HepG2 (cell line): Measurements from ENCODE around the gene HIF1AN. TPM values are rescaled to one million over a fixed set of nuclear protein-coding genes. Genes with fewer than 3 reads are reported as not detected.
A peak's percentile ranks its signal among the peaks of the same experiment; 100 is the strongest.

Source experiments
- DPF2 ChIP-seq: sonication (generic); formaldehyde crosslinking; IDR thresholded peaks from 2 replicates; pipeline ENCODE4 v1.4.0; 2020; ENCODE audit warnings: mild to moderate bottlenecking, low read depth, missing genetic modification reagents, borderline replicate concordance
- HOXA5 ChIP-seq: sonication (generic); formaldehyde crosslinking; IDR thresholded peaks from 2 replicates; pipeline ENCODE4 v1.4.0; 2020; ENCODE audit warnings: missing genetic modification reagents
- MEF2D ChIP-seq: sonication (generic); formaldehyde crosslinking; IDR thresholded peaks from 2 replicates; pipeline ENCODE4 v1.5.1; 2020; ENCODE audit warnings: mild to moderate bottlenecking, missing genetic modification reagents
- PRPF4 ChIP-seq: fragments of 200-400 bp; formaldehyde crosslinking; IDR thresholded peaks from 2 replicates; pipeline ENCODE4 v1.6.1; 2016; ENCODE audit warnings: low read length, low read depth; ENCODE audit not compliant: poor library complexity, severe bottlenecking
- SOX5 ChIP-seq: IDR thresholded peaks from 2 replicates; pipeline ENCODE4 v1.6.1; 2016; ENCODE audit warnings: borderline replicate concordance
- ZNF512 ChIP-seq: sonication (generic); formaldehyde crosslinking; IDR thresholded peaks from 2 replicates; pipeline ENCODE4 v1.4.0; 2020; ENCODE audit warnings: mild to moderate bottlenecking, missing genetic modification reagents
- ZNF547 ChIP-seq: sonication (generic); formaldehyde crosslinking; IDR thresholded peaks from 2 replicates; pipeline ENCODE4 v1.5.1; 2020; ENCODE audit warnings: mild to moderate bottlenecking, missing genetic modification reagents
- ZNF552 ChIP-seq: sonication (generic); formaldehyde crosslinking; IDR thresholded peaks from 2 replicates; pipeline ENCODE4 v1.9.0; 2022; ENCODE audit warnings: missing genetic modification reagents, mild to moderate bottlenecking, borderline replicate concordance
- ZNF598 ChIP-seq: sonication (generic); formaldehyde crosslinking; IDR thresholded peaks from 2 replicates; pipeline ENCODE4 v1.5.1; 2020; ENCODE audit warnings: mild to moderate bottlenecking, missing genetic modification reagents, borderline replicate concordance
- ZNF75D ChIP-seq: sonication (generic); formaldehyde crosslinking; IDR thresholded peaks from 2 replicates; pipeline ENCODE4 v1.8.1; 2023; ENCODE audit warnings: missing genetic modification reagents, mild to moderate bottlenecking, borderline replicate concordance
- ZNF816 ChIP-seq: sonication (generic); formaldehyde crosslinking; IDR thresholded peaks from 2 replicates; pipeline ENCODE4 v1.8.0; 2022; ENCODE audit warnings: missing genetic modification reagents, mild to moderate bottlenecking, borderline replicate concordance
- ZSCAN21 ChIP-seq: sonication (generic); formaldehyde crosslinking; IDR thresholded peaks from 2 replicates; pipeline ENCODE4 v1.8.0; 2022; ENCODE audit warnings: mild to moderate bottlenecking, missing genetic modification reagents, moderate library complexity, borderline replicate concordance
- polyA plus RNA-seq, 8 experiments: library from polyadenylated mRNA; depleted of rRNA in 3 of 8; stranded (reverse) in 7 of 8; unstranded in 1 of 8; fragments of >200 nt; fragmentation: Illumina TruSeq in 4 of 8; extraction: Trizol in 4 of 8; gene quantifications; 2 replicates each; pipeline versions ENCODE4 v1.2.1 to v1.2.3, GENCODE V29; 2011 to 2016; ENCODE audit warnings: low read depth in 4 of 8, missing spikeins in 1 of 8, mixed read lengths in 1 of 8; ENCODE audit not compliant: insufficient read depth in 1 of 8
- total RNA-seq, 5 experiments: library from RNA; depleted of rRNA; stranded (reverse); fragments of >200 nt; fragmentation: Illumina TruSeq; extraction: Trizol; gene quantifications; 2 replicates each; pipeline ENCODE4 v1.2.3, GENCODE V29; 2016; ENCODE audit warnings: low read depth in 1 of 5
- TF ChIP-seq, protein P1 (sequence below): IDR thresholded peaks from 2 replicates; pipeline ENCODE4 v1.6.1; 2016
- TF ChIP-seq, protein P2 (sequence below): sonication (generic); formaldehyde crosslinking; IDR thresholded peaks from 2 replicates; pipeline ENCODE4 v1.5.1; 2020; ENCODE audit warnings: mild to moderate bottlenecking, missing genetic modification reagents, borderline replicate concordance
- TF ChIP-seq, protein P3 (sequence below): IDR thresholded peaks from 2 replicates; pipeline ENCODE4 v1.6.1; 2012; ENCODE audit warnings: low read length, improper control_type of control experiment

HIF1AN gene
- total and polyA plus RNA-seq, 2 of the 13 experiments (the other 11 are each of a cell fraction or from before 2014, with no cell fraction given), result 8.6 to 10.7 TPM

- TF ChIP-seq HOXA5, result no peak
- no peak for TF ChIP-seq ZSCAN21 (CRISPR knock-in tag)
- TF ChIP-seq ZNF816 (CRISPR knock-in tag), result no peak
- TF ChIP-seq ZNF512 (CRISPR knock-in tag), result no peak
- TF ChIP-seq DPF2 (CRISPR knock-in tag), result no peak
- 0 out of 2 replicates have a peak, but pooled peaks have one; percentile 19 for TF ChIP-seq ZNF547 (CRISPR knock-in tag)
- no peak for TF ChIP-seq PRPF4
- TF ChIP-seq MEF2D (CRISPR knock-in tag), result no peak
- TF ChIP-seq ZNF75D (CRISPR knock-in tag), result no peak
- TF ChIP-seq ZNF598 (CRISPR knock-in tag), result no peak
- TF ChIP-seq, protein P1, sequence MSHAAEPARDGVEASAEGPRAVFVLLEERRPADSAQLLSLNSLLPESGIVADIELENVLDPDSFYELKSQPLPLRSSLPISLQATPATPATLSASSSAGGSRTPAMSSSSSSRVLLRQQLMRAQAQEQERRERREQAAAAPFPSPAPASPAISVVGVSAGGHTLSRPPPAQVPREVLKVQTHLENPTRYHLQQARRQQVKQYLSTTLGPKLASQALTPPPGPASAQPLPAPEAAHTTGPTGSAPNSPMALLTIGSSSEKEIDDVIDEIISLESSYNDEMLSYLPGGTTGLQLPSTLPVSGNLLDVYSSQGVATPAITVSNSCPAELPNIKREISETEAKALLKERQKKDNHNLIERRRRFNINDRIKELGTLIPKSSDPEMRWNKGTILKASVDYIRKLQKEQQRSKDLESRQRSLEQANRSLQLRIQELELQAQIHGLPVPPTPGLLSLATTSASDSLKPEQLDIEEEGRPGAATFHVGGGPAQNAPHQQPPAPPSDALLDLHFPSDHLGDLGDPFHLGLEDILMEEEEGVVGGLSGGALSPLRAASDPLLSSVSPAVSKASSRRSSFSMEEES (CRISPR knock-in tag), result no peak
- TF ChIP-seq SOX5 (CRISPR knock-in tag), result no peak
- TF ChIP-seq ZNF552, result no peak
- TF ChIP-seq, protein P2, sequence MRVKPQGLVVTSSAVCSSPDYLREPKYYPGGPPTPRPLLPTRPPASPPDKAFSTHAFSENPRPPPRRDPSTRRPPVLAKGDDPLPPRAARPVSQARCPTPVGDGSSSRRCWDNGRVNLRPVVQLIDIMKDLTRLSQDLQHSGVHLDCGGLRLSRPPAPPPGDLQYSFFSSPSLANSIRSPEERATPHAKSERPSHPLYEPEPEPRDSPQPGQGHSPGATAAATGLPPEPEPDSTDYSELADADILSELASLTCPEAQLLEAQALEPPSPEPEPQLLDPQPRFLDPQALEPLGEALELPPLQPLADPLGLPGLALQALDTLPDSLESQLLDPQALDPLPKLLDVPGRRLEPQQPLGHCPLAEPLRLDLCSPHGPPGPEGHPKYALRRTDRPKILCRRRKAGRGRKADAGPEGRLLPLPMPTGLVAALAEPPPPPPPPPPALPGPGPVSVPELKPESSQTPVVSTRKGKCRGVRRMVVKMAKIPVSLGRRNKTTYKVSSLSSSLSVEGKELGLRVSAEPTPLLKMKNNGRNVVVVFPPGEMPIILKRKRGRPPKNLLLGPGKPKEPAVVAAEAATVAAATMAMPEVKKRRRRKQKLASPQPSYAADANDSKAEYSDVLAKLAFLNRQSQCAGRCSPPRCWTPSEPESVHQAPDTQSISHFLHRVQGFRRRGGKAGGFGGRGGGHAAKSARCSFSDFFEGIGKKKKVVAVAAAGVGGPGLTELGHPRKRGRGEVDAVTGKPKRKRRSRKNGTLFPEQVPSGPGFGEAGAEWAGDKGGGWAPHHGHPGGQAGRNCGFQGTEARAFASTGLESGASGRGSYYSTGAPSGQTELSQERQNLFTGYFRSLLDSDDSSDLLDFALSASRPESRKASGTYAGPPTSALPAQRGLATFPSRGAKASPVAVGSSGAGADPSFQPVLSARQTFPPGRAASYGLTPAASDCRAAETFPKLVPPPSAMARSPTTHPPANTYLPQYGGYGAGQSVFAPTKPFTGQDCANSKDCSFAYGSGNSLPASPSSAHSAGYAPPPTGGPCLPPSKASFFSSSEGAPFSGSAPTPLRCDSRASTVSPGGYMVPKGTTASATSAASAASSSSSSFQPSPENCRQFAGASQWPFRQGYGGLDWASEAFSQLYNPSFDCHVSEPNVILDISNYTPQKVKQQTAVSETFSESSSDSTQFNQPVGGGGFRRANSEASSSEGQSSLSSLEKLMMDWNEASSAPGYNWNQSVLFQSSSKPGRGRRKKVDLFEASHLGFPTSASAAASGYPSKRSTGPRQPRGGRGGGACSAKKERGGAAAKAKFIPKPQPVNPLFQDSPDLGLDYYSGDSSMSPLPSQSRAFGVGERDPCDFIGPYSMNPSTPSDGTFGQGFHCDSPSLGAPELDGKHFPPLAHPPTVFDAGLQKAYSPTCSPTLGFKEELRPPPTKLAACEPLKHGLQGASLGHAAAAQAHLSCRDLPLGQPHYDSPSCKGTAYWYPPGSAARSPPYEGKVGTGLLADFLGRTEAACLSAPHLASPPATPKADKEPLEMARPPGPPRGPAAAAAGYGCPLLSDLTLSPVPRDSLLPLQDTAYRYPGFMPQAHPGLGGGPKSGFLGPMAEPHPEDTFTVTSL (CRISPR knock-in tag), result no peak
- TF ChIP-seq, protein P3, sequence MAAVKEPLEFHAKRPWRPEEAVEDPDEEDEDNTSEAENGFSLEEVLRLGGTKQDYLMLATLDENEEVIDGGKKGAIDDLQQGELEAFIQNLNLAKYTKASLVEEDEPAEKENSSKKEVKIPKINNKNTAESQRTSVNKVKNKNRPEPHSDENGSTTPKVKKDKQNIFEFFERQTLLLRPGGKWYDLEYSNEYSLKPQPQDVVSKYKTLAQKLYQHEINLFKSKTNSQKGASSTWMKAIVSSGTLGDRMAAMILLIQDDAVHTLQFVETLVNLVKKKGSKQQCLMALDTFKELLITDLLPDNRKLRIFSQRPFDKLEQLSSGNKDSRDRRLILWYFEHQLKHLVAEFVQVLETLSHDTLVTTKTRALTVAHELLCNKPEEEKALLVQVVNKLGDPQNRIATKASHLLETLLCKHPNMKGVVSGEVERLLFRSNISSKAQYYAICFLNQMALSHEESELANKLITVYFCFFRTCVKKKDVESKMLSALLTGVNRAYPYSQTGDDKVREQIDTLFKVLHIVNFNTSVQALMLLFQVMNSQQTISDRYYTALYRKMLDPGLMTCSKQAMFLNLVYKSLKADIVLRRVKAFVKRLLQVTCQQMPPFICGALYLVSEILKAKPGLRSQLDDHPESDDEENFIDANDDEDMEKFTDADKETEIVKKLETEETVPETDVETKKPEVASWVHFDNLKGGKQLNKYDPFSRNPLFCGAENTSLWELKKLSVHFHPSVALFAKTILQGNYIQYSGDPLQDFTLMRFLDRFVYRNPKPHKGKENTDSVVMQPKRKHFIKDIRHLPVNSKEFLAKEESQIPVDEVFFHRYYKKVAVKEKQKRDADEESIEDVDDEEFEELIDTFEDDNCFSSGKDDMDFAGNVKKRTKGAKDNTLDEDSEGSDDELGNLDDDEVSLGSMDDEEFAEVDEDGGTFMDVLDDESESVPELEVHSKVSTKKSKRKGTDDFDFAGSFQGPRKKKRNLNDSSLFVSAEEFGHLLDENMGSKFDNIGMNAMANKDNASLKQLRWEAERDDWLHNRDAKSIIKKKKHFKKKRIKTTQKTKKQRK, result no peak
Observed at GRCh38 chr10:100562008-100562672, 26.4 kb downstream of the HIF1AN start (continued).
